Trophoblast cell (in vitro differentiated cells and primary cell): Measurements from ENCODE around the gene BTAF1.

Source experiments
- DNase-seq, 2 donors: peaks; one replicate each; pipeline ENCODE4 v3.0.0-alpha.2; 2016
- H2AFZ ChIP-seq: 2 replicates; pipeline ENCODE4 v1.6.1; 2013; ENCODE audit warnings: low read length, moderate library complexity, mild to moderate bottlenecking; ENCODE audit not compliant: insufficient read depth, poor library complexity
- H2AK5ac ChIP-seq: 2 replicates; pipeline ENCODE4 v1.6.1; 2013; ENCODE audit warnings: mild to moderate bottlenecking, low read length
- H2BK120ac ChIP-seq: 2 replicates; pipeline ENCODE4 v1.6.1; 2013; ENCODE audit warnings: low read length, mild to moderate bottlenecking, moderate library complexity; ENCODE audit not compliant: insufficient read depth, poor library complexity
- H2BK12ac ChIP-seq: 2 replicates; pipeline ENCODE4 v1.6.1; 2013; ENCODE audit warnings: mild to moderate bottlenecking, low read length, moderate library complexity
- H2BK5ac ChIP-seq: 2 replicates; pipeline ENCODE4 v1.6.1; 2013; ENCODE audit warnings: low read length, low read depth, moderate library complexity, mild to moderate bottlenecking; ENCODE audit not compliant: poor library complexity
- H3K14ac ChIP-seq: 2 replicates; pipeline ENCODE4 v1.6.1; 2013; ENCODE audit warnings: mild to moderate bottlenecking, low read length
- H3K18ac ChIP-seq: 2 replicates; pipeline ENCODE4 v1.6.1; 2013; ENCODE audit warnings: mild to moderate bottlenecking, low read length
- H3K23ac ChIP-seq: 2 replicates; pipeline ENCODE4 v1.6.1; 2013; ENCODE audit warnings: low read length
- H3K27ac ChIP-seq: 2 replicates; pipeline ENCODE4 v1.5.1; 2013; ENCODE audit warnings: low read depth, mild to moderate bottlenecking, inconsistent platforms, low read length, moderate library complexity
- H3K27me3 ChIP-seq: 2 replicates; pipeline ENCODE4 v1.6.1; 2013; ENCODE audit warnings: inconsistent platforms, mild to moderate bottlenecking, low read length, moderate library complexity; ENCODE audit not compliant: insufficient read depth
- H3K36me3 ChIP-seq, 2 experiments: 1 replicate in 1 of 2; 2 replicates in 1 of 2; pipeline ENCODE4 v1.6.1; 2013; ENCODE audit warnings: low read length in 2 of 2, mild to moderate bottlenecking in 2 of 2, moderate library complexity in 1 of 2; ENCODE audit not compliant: insufficient read depth in 2 of 2, control insufficient read depth in 1 of 2
- H3K4ac ChIP-seq: 2 replicates; pipeline ENCODE4 v1.6.1; 2013; ENCODE audit warnings: low read depth, mild to moderate bottlenecking, low read length, moderate library complexity
- H3K4me1 ChIP-seq, 2 experiments: 1 replicate in 1 of 2; 2 replicates in 1 of 2; pipeline ENCODE4 v1.6.1; 2013; ENCODE audit warnings: low read length in 2 of 2, mild to moderate bottlenecking in 2 of 2, moderate library complexity in 1 of 2; ENCODE audit not compliant: insufficient read depth in 2 of 2, control insufficient read depth in 1 of 2
- H3K4me2 ChIP-seq: 2 replicates; pipeline ENCODE4 v1.6.1; 2013; ENCODE audit warnings: inconsistent platforms, mild to moderate bottlenecking, low read length, moderate library complexity
- H3K4me3 ChIP-seq: 2 replicates; pipeline ENCODE4 v1.5.1; 2013; ENCODE audit warnings: mild to moderate bottlenecking, low read depth, low read length, inconsistent platforms
- H3K79me1 ChIP-seq: one replicate; pipeline ENCODE4 v1.6.1; 2013; ENCODE audit warnings: low read length
- H3K79me2 ChIP-seq: 2 replicates; pipeline ENCODE4 v1.6.1; 2013; ENCODE audit warnings: low read length, mild to moderate bottlenecking; ENCODE audit not compliant: control insufficient read depth, insufficient read depth, poor library complexity
- H3K9ac ChIP-seq: 2 replicates; pipeline ENCODE4 v1.6.1; 2013; ENCODE audit warnings: mild to moderate bottlenecking, low read length
- H3K9me3 ChIP-seq: 2 replicates; pipeline ENCODE4 v1.6.1; 2013; ENCODE audit warnings: low read depth, mild to moderate bottlenecking, control low read depth, inconsistent platforms, low read length; ENCODE audit not compliant: insufficient read depth
- H4K12ac ChIP-seq: 2 replicates; pipeline ENCODE4 v1.6.1; 2013; ENCODE audit warnings: low read depth, mild to moderate bottlenecking, low read length, moderate library complexity
- H4K8ac ChIP-seq: 2 replicates; pipeline ENCODE4 v1.6.1; 2013; ENCODE audit warnings: low read depth, mild to moderate bottlenecking, low read length, moderate library complexity
- H4K91ac ChIP-seq: one replicate; pipeline ENCODE4 v1.6.1; 2013; ENCODE audit warnings: low read depth, mild to moderate bottlenecking, low read length, moderate library complexity
- WGBS: extraction: QIAGEN DNeasy Blood & Tissue Kit; methylation state at CpG from one replicate; pipeline ENCODE4 v1.1.7; 2013; ENCODE audit warnings: missing lambda C conversion rate; ENCODE audit not compliant: insufficient read length, insufficient coverage; ENCODE audit errors: extremely low coverage; 5-methylcytosine and 5-hydroxymethylcytosine counted together

The BTAF1 gene

GRCh38 chr10:91975438-91975837 lies 51.9 kb downstream of the BTAF1 start:
- Histone ChIP-seq H2BK120ac (no peak overlapping the region), H3K9ac (no peak overlapping the region), H3K27me3 (no peaks in the 10 kb centered on the region), H3K4ac (no peak overlapping the region), H3K4me2 (no peak overlapping the region), H3K9me3 (no peaks in the 10 kb centered on the region), H4K12ac (no peak overlapping the region), H3K79me1 (no peaks in the 10 kb centered on the region), H4K91ac (no peak overlapping the region), H2AK5ac (no peak overlapping the region), H4K8ac (no peak overlapping the region), H3K27ac (no peak overlapping the region), H2BK12ac (no peak overlapping the region), H2AFZ (no peak overlapping the region), H2BK5ac (no peak overlapping the region), H3K36me3 (peaks cover 0 to 4% of the 10 kb centered on the region in 2 experiments), H3K4me1 (no peaks in the 10 kb centered on the region), H3K18ac (no peak overlapping the region), H3K14ac (no peak overlapping the region), H3K23ac (no peak overlapping the region), H3K4me3 (no peak overlapping the region), H3K79me2 (no peaks in the 10 kb centered on the region)
- DNase-seq = no peak
- WGBS = no CpG with 5 or more reads among the region's 1 CpG

- H4K91ac ChIP-seq = no peak overlapping the region
- no peak overlapping the region for H2BK5ac ChIP-seq
- no peak overlapping the region for H3K23ac ChIP-seq
- H3K4ac ChIP-seq = no peak overlapping the region
- H3K27me3 ChIP-seq = no peaks in the 10 kb centered on the region
- H3K4me3 ChIP-seq = no peak overlapping the region
- no peak overlapping the region for H3K14ac ChIP-seq
- no peak overlapping the region for H3K27ac ChIP-seq
- WGBS = no CpG with 5 or more reads among the region's 5 CpGs
- H2AK5ac ChIP-seq = no peak overlapping the region
- H2BK12ac ChIP-seq = no peak overlapping the region
- H3K18ac ChIP-seq = no peak overlapping the region
- no peaks in the 10 kb centered on the region for H3K79me1 ChIP-seq
- no peak overlapping the region for H4K12ac ChIP-seq
- no peak overlapping the region for H2BK120ac ChIP-seq
- no peak overlapping the region for H3K9ac ChIP-seq
- H3K4me1 ChIP-seq = no peaks in the 10 kb centered on the region
- H3K79me2 ChIP-seq = no peaks in the 10 kb centered on the region
- no peaks in the 10 kb centered on the region for H3K9me3 ChIP-seq
- H4K8ac ChIP-seq = no peak overlapping the region
- H3K36me3 ChIP-seq = peaks cover under 1 to 5% of the 10 kb centered on the region in 2 experiments
- no peak overlapping the region for H2AFZ ChIP-seq
- H3K4me2 ChIP-seq = no peak overlapping the region
- DNase-seq = no peak
These were observed 52.9 kb downstream of the BTAF1 start for GRCh38 chr10:91976317-91977051.

- no peak overlapping the region for H3K4ac ChIP-seq
- H2BK120ac ChIP-seq = no peak overlapping the region
- H3K4me1 ChIP-seq = no peaks in the 10 kb centered on the region
- H3K9me3 ChIP-seq = no peaks in the 10 kb centered on the region
- H3K18ac ChIP-seq = no peak overlapping the region
- H4K8ac ChIP-seq = no peak overlapping the region
- no peak overlapping the region for H2AFZ ChIP-seq
- no peak overlapping the region for H2AK5ac ChIP-seq
- no CpG with 5 or more reads among the region's 2 CpGs for WGBS
- H3K36me3 ChIP-seq = peaks cover 3 to 8% of the 10 kb centered on the region in 2 experiments
- no peak overlapping the region for H4K91ac ChIP-seq
- no peak overlapping the region for H2BK5ac ChIP-seq
- no peaks in the 10 kb centered on the region for H3K79me2 ChIP-seq
- no peak overlapping the region for H3K9ac ChIP-seq
- no peak overlapping the region for H3K27ac ChIP-seq
- no peak overlapping the region for H3K4me3 ChIP-seq
- H2BK12ac ChIP-seq = no peak overlapping the region
- no peak for DNase-seq
- H3K14ac ChIP-seq = no peak overlapping the region
- no peak overlapping the region for H3K4me2 ChIP-seq
- no peak overlapping the region for H4K12ac ChIP-seq
- no peaks in the 10 kb centered on the region for H3K27me3 ChIP-seq
- H3K79me1 ChIP-seq = no peaks in the 10 kb centered on the region
- no peak overlapping the region for H3K23ac ChIP-seq
These were observed 53.9 kb downstream of the BTAF1 start for GRCh38 chr10:91977491-91977890.

- Histone ChIP-seq H3K4me2 (no peak overlapping the region), H3K9me3 (no peaks in the 10 kb centered on the region)
- no CpG with 5 or more reads among the region's 1 CpG for WGBS
These were observed 55.0 kb downstream of the BTAF1 start for GRCh38 chr10:91978585-91978984.

More at GRCh38 chr10:91978585-91978984, 55.0 kb downstream of the BTAF1 start:
- Histone ChIP-seq H2BK120ac (no peak overlapping the region), H2BK12ac (no peak overlapping the region), H3K14ac (no peak overlapping the region), H3K4me3 (no peak overlapping the region), H3K27me3 (no peaks in the 10 kb centered on the region), H2AFZ (no peak overlapping the region), H3K9ac (no peak overlapping the region), H2AK5ac (no peak overlapping the region), H3K18ac (no peak overlapping the region), H3K23ac (no peak overlapping the region), H3K27ac (no peak overlapping the region), H4K91ac (no peak overlapping the region), H3K36me3 (peaks cover 7 to 12% of the 10 kb centered on the region in 2 experiments), H3K4me1 (no peaks in the 10 kb centered on the region), H3K4ac (no peak overlapping the region), H4K8ac (no peak overlapping the region), H3K79me1 (no peaks in the 10 kb centered on the region), H4K12ac (no peak overlapping the region), H2BK5ac (no peak overlapping the region), H3K79me2 (no peaks in the 10 kb centered on the region)
- no peak for DNase-seq
